SK-N-SH treated with all-trans-retinoic acid at 6 μM for 48 hours (cell line): ENCODE measurements around the gene SMYD5.

Experiments
- RARB ChIP-seq: fragments of 250-450 bp; sonication (Bioruptor Pico); IDR thresholded peaks from 2 replicates; pipeline ENCODE4 v1.8.0; 2021; ENCODE audit warnings: mild to moderate bottlenecking, moderate library complexity
- ZFP3 ChIP-seq: fragments of 250-450 bp; sonication (Bioruptor Pico); IDR thresholded peaks from 2 replicates; pipeline ENCODE4 v1.5.0; 2020; ENCODE audit warnings: mild to moderate bottlenecking, moderate library complexity
- TF ChIP-seq, protein P1 (sequence below): fragments of 250-450 bp; sonication (Bioruptor Pico); IDR thresholded peaks from 2 replicates; pipeline ENCODE4 v1.8.0; 2020; ENCODE audit warnings: mild to moderate bottlenecking, moderate library complexity, borderline replicate concordance

DNA sequence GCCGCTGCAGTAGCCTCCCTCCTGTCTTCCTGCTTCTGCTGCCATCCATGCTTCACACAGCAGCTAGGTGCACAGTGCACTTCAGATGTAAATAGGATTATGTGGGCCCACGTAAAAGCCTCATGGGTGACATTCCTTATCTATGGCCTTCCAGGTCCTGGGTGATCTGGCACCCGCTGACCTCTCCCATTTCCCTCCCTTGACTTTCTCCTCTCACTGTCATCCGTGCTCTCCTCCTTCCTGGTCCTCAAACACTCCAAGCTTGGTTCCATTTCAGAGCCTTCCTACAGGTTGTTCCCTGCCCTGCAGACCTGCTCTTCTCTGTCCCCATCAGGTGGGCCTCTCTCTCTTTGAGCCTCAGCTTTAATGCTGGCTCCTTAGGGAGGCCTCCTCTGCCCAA, 4.0 kb upstream of the SMYD5 start:
- TF ChIP-seq RARB (no peak), ZFP3 (no peak)
- TF ChIP-seq, protein P1, sequence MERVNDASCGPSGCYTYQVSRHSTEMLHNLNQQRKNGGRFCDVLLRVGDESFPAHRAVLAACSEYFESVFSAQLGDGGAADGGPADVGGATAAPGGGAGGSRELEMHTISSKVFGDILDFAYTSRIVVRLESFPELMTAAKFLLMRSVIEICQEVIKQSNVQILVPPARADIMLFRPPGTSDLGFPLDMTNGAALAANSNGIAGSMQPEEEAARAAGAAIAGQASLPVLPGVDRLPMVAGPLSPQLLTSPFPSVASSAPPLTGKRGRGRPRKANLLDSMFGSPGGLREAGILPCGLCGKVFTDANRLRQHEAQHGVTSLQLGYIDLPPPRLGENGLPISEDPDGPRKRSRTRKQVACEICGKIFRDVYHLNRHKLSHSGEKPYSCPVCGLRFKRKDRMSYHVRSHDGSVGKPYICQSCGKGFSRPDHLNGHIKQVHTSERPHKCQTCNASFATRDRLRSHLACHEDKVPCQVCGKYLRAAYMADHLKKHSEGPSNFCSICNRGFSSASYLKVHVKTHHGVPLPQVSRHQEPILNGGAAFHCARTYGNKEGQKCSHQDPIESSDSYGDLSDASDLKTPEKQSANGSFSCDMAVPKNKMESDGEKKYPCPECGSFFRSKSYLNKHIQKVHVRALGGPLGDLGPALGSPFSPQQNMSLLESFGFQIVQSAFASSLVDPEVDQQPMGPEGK (CRISPR knock-in tag): no peak
